K562 (cell line): ENCODE data around the gene IRAG1. TPM values are rescaled to one million over a fixed set of nuclear protein-coding genes. Genes with fewer than 3 reads are reported as not detected.

Experiments
- ATAC-seq: fragments of 200-7000 bp; cut with Tn5 transposase; 3 replicates; pipeline ENCODE4 v1.9.1; 2020; ENCODE audit warnings: moderate library complexity
- BruUV-seq: library from RNA; stranded (reverse); fragments of 400-500 nt; replicated peaks from 2 replicates; lab custom pipeline; 2021; lab: Mats Ljungman, UMichigan
- CTCF ChIA-PET: fragments of 300-600 bp; formaldehyde crosslinking; extraction: SDS; loops from one replicate; lab custom pipeline; 2021; ENCODE audit warnings: low intra/inter-chr PET ratio; lab: Yijun Ruan, JAX
- POLR2A ChIA-PET: fragments of 300-600, 350-650 bp; sonication (Branson Sonifier 250); formaldehyde crosslinking; extraction: SDS; loops from one replicate; lab custom pipeline; 2021; ENCODE audit warnings: antibody characterized with exemption, inconsistent platforms; lab: Yijun Ruan, JAX
- DNase-seq, 4 experiments: peaks; one replicate each; pipeline versions ENCODE4 v3.0.0 to v3.0.0-alpha.2; 2011 to 2018; ENCODE audit warnings: low spot score in 3 of 4, mixed read lengths in 3 of 4; ENCODE audit errors: extremely low read depth in 1 of 4
- FAIRE-seq: peaks from 2 replicates; lab custom pipeline; 2011; peaks lifted over from hg19 to GRCh38; lab: Jason Lieb, UNC
- H2AFZ ChIP-seq: 2 replicates; pipeline ENCODE4 v1.6.0; 2011; ENCODE audit warnings: low read depth, low read length, control low read depth, inconsistent platforms
- H3K27ac ChIP-seq: fragments of 200-600 bp; 3 replicates; pipeline ENCODE4 v1.8.0; 2011; ENCODE audit warnings: low read depth, mild to moderate bottlenecking, control low read depth, inconsistent platforms, low read length, moderate library complexity, mixed read lengths; ENCODE audit errors: extremely low read depth
- H3K27me3 ChIP-seq, 2 experiments: fragments of 300-600 bp in 1 of 2; 2 replicates in 1 of 2; 3 replicates in 1 of 2; pipeline versions ENCODE4 v1.6.0 to v1.8.0; 2011; ENCODE audit warnings: inconsistent platforms in 2 of 2, low read length in 2 of 2, mild to moderate bottlenecking in 1 of 2, mixed read lengths in 1 of 2, moderate library complexity in 1 of 2; ENCODE audit not compliant: control insufficient read depth in 2 of 2, insufficient read depth in 2 of 2
- H3K36me3 ChIP-seq: fragments of 300-600 bp; 3 replicates; pipeline ENCODE4 v1.8.0; 2011; ENCODE audit warnings: mild to moderate bottlenecking, low read length, inconsistent platforms; ENCODE audit not compliant: control insufficient read depth, insufficient read depth
- H3K4me1 ChIP-seq, 2 experiments: fragments of 200-600 bp in 1 of 2; replicated peaks in 1 of 2; 2 replicates in 1 of 2; 3 replicates in 1 of 2; pipeline versions ENCODE4 v1.5.1 to v1.8.0; 2011; ENCODE audit warnings: inconsistent platforms in 2 of 2, low read length in 2 of 2, mild to moderate bottlenecking in 1 of 2, mixed read lengths in 1 of 2, moderate library complexity in 1 of 2; ENCODE audit not compliant: control insufficient read depth in 2 of 2, insufficient read depth in 2 of 2
- H3K4me2 ChIP-seq: 2 replicates; pipeline ENCODE4 v1.6.1; 2011; ENCODE audit warnings: low read length, control low read depth, inconsistent platforms, mixed read lengths; ENCODE audit not compliant: insufficient read depth
- H3K4me3 ChIP-seq: fragments of 200-600 bp; sonication (generic), shearing (Covaris generic); 2 replicates; pipeline ENCODE4 v1.5.1; 2016; ENCODE audit warnings: control low read depth, inconsistent platforms
- H3K79me2 ChIP-seq: fragments of 200-600 bp; 3 replicates; pipeline ENCODE4 v1.8.0; 2011; ENCODE audit warnings: low read length, inconsistent platforms; ENCODE audit not compliant: control insufficient read depth, insufficient read depth
- H3K9ac ChIP-seq, 2 experiments: 2 replicates each; pipeline versions ENCODE4 v1.6.0 to v1.6.1; 2011; ENCODE audit warnings: low read depth in 2 of 2, low read length in 2 of 2, control low read depth in 1 of 2, inconsistent platforms in 1 of 2, mild to moderate bottlenecking in 1 of 2, mixed read lengths in 1 of 2; ENCODE audit not compliant: insufficient read depth in 1 of 2
- H3K9me1 ChIP-seq: one replicate; pipeline ENCODE4 v1.6.0; 2011; ENCODE audit warnings: inconsistent platforms, mild to moderate bottlenecking, low read length, moderate library complexity; ENCODE audit not compliant: control insufficient read depth, insufficient read depth
- H3K9me3 ChIP-seq: replicated peaks from 2 replicates; pipeline ENCODE4 v1.5.1; 2011; ENCODE audit warnings: low read depth, low read length, inconsistent platforms; ENCODE audit not compliant: control insufficient read depth, insufficient read depth
- H4K20me1 ChIP-seq: replicated peaks from 2 replicates; pipeline ENCODE4 v1.6.1; 2011; ENCODE audit warnings: low read length, inconsistent platforms, mixed read lengths; ENCODE audit not compliant: control insufficient read depth, insufficient read depth
- BRD9 ChIP-seq: fragments of 450-650 bp; IDR thresholded peaks from 2 replicates; pipeline ENCODE4 v1.6.1; 2018; ENCODE audit warnings: low read depth; ENCODE audit not compliant: partially characterized antibody
- PHTF2 ChIP-seq: fragments of 250-450 bp; sonication (Bioruptor Pico); IDR thresholded peaks from 2 replicates; pipeline ENCODE4 v1.5.0; 2021; ENCODE audit warnings: mild to moderate bottlenecking
- ZNF766 ChIP-seq: fragments of 200-800 bp; sonication (Bioruptor generic); conservative IDR thresholded peaks from 2 replicates; pipeline ENCODE4 v1.6.1; 2016; ENCODE audit warnings: missing genetic modification characterization, missing compliant biosample characterization
- ZZZ3 ChIP-seq: fragments of 450-650 bp; IDR thresholded peaks from 2 replicates; pipeline ENCODE4 v1.6.1; 2016; ENCODE audit warnings: antibody characterized with exemption, mild to moderate bottlenecking, moderate library complexity
- whole genome bisulfite sequencing: fragments of 100-300 bp; shearing (Covaris generic); methylation state at CpG from one replicate; pipeline ENCODE4 v1.1.6; 2016; ENCODE audit warnings: low coverage, mixed read lengths; ENCODE audit not compliant: insufficient coverage; ENCODE audit errors: missing lambda C conversion rate; 5-methylcytosine and 5-hydroxymethylcytosine counted together
- in situ Hi-C: fragments of 300-500 bp; cut with MboI; formaldehyde crosslinking; loops from 4 replicates; pipeline ENCODE4 v1.15.0; 2018; ENCODE audit warnings: inconsistent platforms, mixed read lengths
- intact Hi-C: fragments of 100-400 bp; cut with micrococcal nuclease; formaldehyde crosslinking; loops from 2 replicates; pipeline ENCODE4 v1.14.2; 2022
- polyA plus RNA-seq, 8 experiments: library from polyadenylated mRNA; depleted of rRNA in 4 of 8; stranded (reverse) in 5 of 8; unstranded in 3 of 8; fragments of >200 nt; fragmentation: Nextera tagmentation in 2 of 8; fragmentation: Illumina TruSeq in 1 of 8; extraction: Ambion mirVana in 2 of 8; extraction: Trizol in 1 of 8; gene quantifications; 2 replicates each; pipeline versions ENCODE4 v1.2.1 to v1.2.3, GENCODE V29; 2011 to 2014; ENCODE audit warnings: inconsistent platforms in 1 of 8, missing spikeins in 1 of 8
- total RNA-seq, 7 experiments: library from RNA; depleted of rRNA in 6 of 7; stranded (reverse); fragments of >200 nt in 6 of 7; fragmentation: Illumina TruSeq in 2 of 7; extraction: Trizol in 2 of 7; gene quantifications; 2 replicates each; pipeline versions ENCODE4 v1.2.1 to v1.2.3, GENCODE V29; 2011 to 2021; ENCODE audit warnings: low replicate concordance in 1 of 7
- TF ChIP-seq, protein P1 (sequence below): fragments of 450-650 bp; conservative IDR thresholded peaks from 2 replicates; pipeline ENCODE4 v1.6.1; 2016; ENCODE audit warnings: missing genetic modification characterization, low read depth, mild to moderate bottlenecking, missing compliant biosample characterization, moderate library complexity

Gene IRAG1
- total and polyA plus RNA-seq, 9 of the 15 experiments (the other 6 are each of a cell fraction or from before 2014, with no cell fraction given): 0.01 to 0.22 (median 0.09) TPM; not detected in 1

DNA sequence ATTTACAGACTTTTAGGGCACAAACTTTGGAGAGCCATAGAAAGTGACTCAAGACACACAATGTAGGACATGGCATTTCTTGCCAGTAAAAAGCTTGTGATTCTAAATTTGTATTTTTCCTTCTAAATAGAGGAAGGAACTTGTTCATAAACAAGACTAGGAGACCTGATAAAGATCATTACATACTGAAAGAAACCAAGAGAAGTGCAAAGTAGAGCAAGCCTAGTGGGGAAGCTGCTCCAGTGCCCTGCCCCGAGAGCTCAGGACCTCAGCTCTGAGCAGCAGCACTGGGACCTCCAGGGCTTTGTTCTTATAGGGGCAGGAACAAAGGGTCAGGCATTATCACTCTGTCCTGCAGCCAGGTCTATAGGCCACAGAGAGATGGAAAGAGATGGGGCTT lies 7.2 kb downstream of the IRAG1 start:
- H3K79me2 ChIP-seq: no peaks in the 10 kb centered on the region
- in situ Hi-C loops: no loop called here
- no peak overlapping the region for H3K9ac ChIP-seq
- WGBS: 8% methylated on average over 1 of the region's 1 CpG
- CTCF ChIA-PET: no interaction called here
- peak overlapping the region; percentile 38; the same call in 1 of the 2 replicates for H2AFZ ChIP-seq
- TF ChIP-seq PHTF2 (no peak), ZZZ3 (no peak), ZNF766 (CRISPR knock-in tag) (peak; percentile 83), BRD9 (no peak)
- TF ChIP-seq, protein P1, sequence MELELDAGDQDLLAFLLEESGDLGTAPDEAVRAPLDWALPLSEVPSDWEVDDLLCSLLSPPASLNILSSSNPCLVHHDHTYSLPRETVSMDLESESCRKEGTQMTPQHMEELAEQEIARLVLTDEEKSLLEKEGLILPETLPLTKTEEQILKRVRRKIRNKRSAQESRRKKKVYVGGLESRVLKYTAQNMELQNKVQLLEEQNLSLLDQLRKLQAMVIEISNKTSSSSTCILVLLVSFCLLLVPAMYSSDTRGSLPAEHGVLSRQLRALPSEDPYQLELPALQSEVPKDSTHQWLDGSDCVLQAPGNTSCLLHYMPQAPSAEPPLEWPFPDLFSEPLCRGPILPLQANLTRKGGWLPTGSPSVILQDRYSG (tag): no peak
- TF ChIP-seq, all 486 proteins: peak for 1
- Histone ChIP-seq H3K4me3 (no peak overlapping the region), H3K4me1 (peaks cover 0 to 2% of the 10 kb centered on the region in 2 experiments; a peak in 3 of 5 replicates), H3K4me2 (no peak overlapping the region), H3K27me3 (no peaks in the 10 kb centered on the region), H3K9me3 (no peaks in the 10 kb centered on the region), H3K27ac (no peak overlapping the region), H3K36me3 (no peaks in the 10 kb centered on the region), H3K9me1 (no peaks in the 10 kb centered on the region), H4K20me1 (no peaks in the 10 kb centered on the region)
- FAIRE-seq (no peak), ATAC-seq (peak; percentile 47; the same call in 1 of the 3 replicates), DNase-seq (no peak)
- intact Hi-C loops: no loop called here
- BruUV-seq: no TSS peak
- POLR2A ChIA-PET: no interaction called here
